Measurements from ENCODE around the gene TMEM86A. TPM values are rescaled to one million over a fixed set of nuclear protein-coding genes. Genes with fewer than 3 reads are reported as not detected.
A peak's percentile ranks its signal among the peaks of the same experiment; 100 is the strongest.

The TMEM86A gene
- total and polyA plus RNA-seq, 11 donors, result 2.3 to 13.1 (median 4.7) TPM

GRCh38 chr11:18720808-18721560 is 22.4 kb downstream of the TMEM86A start:
- H3K36me3 ChIP-seq, result no peaks in the 10 kb centered on the region
- TF ChIP-seq, protein P1, sequence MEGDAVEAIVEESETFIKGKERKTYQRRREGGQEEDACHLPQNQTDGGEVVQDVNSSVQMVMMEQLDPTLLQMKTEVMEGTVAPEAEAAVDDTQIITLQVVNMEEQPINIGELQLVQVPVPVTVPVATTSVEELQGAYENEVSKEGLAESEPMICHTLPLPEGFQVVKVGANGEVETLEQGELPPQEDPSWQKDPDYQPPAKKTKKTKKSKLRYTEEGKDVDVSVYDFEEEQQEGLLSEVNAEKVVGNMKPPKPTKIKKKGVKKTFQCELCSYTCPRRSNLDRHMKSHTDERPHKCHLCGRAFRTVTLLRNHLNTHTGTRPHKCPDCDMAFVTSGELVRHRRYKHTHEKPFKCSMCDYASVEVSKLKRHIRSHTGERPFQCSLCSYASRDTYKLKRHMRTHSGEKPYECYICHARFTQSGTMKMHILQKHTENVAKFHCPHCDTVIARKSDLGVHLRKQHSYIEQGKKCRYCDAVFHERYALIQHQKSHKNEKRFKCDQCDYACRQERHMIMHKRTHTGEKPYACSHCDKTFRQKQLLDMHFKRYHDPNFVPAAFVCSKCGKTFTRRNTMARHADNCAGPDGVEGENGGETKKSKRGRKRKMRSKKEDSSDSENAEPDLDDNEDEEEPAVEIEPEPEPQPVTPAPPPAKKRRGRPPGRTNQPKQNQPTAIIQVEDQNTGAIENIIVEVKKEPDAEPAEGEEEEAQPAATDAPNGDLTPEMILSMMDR (IDR thresholded peaks at IDR 0.05), result no peak
- no peak for TF ChIP-seq POLR2A (IDR thresholded peaks at IDR 0.05)
- H3K4me3 ChIP-seq, result peak overlapping the region; percentile 40 to 89 (median 65)
- peak overlapping the region in 10 of 12 donors; percentile 10 to 79 (median 60) for H3K27ac ChIP-seq
- DNase-seq (peak; percentile 84 to 90 (median 87)), ATAC-seq (peak; percentile 90 to 97 (median 94))
- H3K9me3 ChIP-seq, result no peaks in the 10 kb centered on the region
- whole genome bisulfite sequencing, 4 donors, result 4 to 5% (median 5%) methylated on average over 40 to 41 of the region's 41 CpGs
- H3K4me1 ChIP-seq, result peaks cover 0 to 22% (median 8%) of the 10 kb centered on the region in 12 donors
- intact Hi-C loops (cut with DNase I), result loop anchor here in 7 of 10 donors (5.0 to 10.0 kb wide), 4 partner anchors 84 to 186 kb away; partner anchors contain the start of genes UEVLD (in 3 of the 7) and SPTY2D1 (in 1 of the 7)
- H3K27me3 ChIP-seq, result no peaks in the 10 kb centered on the region

DNA sequence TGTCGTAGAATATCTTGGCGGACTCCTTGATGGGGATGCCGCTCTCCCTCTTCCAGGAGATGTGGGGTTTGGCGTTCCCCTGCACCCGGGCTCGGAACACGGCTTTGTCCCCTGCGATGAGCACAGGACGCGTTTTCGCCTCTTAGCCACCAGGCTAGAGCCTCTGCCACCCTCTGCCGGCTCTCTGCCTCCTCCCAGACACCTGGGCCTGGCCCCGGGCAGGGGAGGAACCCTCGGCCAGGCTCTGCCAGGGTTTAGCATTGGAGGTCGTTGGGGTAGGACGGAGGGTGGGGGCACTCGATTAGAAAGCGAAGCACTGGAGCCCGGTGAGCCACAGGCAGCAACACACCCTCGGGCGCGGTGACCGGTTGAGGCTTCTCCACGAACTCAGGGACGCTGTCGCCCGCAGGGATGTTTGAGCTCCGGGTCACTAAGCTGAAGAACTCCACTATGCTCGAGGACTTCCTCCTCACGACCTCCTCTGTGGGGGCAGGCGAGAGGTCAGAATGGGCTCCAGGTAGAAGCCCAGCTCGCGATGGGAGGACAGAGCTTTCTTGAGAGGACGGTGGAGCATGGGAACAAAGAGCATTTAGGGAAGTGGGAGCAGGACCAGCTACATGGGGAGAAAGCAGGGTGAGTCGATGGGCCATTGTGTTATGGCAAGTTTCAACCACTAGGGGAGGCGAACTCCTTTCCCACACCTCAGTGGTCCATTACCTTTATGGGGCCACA is 23.1 kb downstream of the TMEM86A start:
- Histone ChIP-seq H3K4me3 (peak overlapping the region; percentile 40 to 89 (median 65)), H3K27ac (peak overlapping the region in 10 of 12 donors; percentile 10 to 79 (median 60)), H3K9me3 (no peaks in the 10 kb centered on the region), H3K36me3 (no peaks in the 10 kb centered on the region), H3K4me1 (peaks cover 0 to 22% (median 8%) of the 10 kb centered on the region in 12 donors), H3K27me3 (no peaks in the 10 kb centered on the region)
- 1 to 7% (median 2%) methylated on average over 8 to 36 of the region's 36 CpGs for WGBS, 4 donors
- TF ChIP-seq POLR2A (IDR thresholded peaks at IDR 0.05), result no peak
- TF ChIP-seq, protein P1 (IDR thresholded peaks at IDR 0.05), result peak; percentile 52 to 86 (median 73)
- intact Hi-C loops (cut with DNase I), result loop anchor here in 8 of 10 donors (1.0 to 10.0 kb wide), 5 partner anchors 84 to 187 kb away; partner anchors contain the start of genes UEVLD (in 4 of the 8) and SPTY2D1 (in 1 of the 8)
- ATAC-seq (peak; percentile 60 to 80 (median 68)), DNase-seq (no peak)

GRCh38 chr11:18722293-18722637 is 23.7 kb downstream of the TMEM86A start:
- Histone ChIP-seq H3K4me3 (peak overlapping the region in 9 of 12 donors; percentile 53 to 89 (median 66)), H3K27ac (peak overlapping the region in 3 of 12 donors; percentile 57 to 79 (median 62)), H3K4me1 (peaks cover 0 to 22% (median 8%) of the 10 kb centered on the region in 12 donors), H3K27me3 (no peaks in the 10 kb centered on the region), H3K36me3 (no peaks in the 10 kb centered on the region), H3K9me3 (no peaks in the 10 kb centered on the region)
- TF ChIP-seq, protein P1 (IDR thresholded peaks at IDR 0.05), result peak in 5 of 12 donors; percentile 2 to 24 (median 9)
- no peak for TF ChIP-seq POLR2A (IDR thresholded peaks at IDR 0.05)
- no peak for ATAC-seq
- no peak for DNase-seq
- WGBS, 4 donors, result 82 to 96% (median 86%) methylated on average over 1 of the region's 1 CpG
- intact Hi-C loops (cut with DNase I), result loop anchor here in 8 of 10 donors (1.0 to 10.0 kb wide), 5 partner anchors 85 to 187 kb away; partner anchors contain the start of genes UEVLD (in 4 of the 8) and SPTY2D1 (in 1 of the 8)

Measured in heart left ventricle (tissue), 16 donors.